Activated CD4-positive, alpha-beta memory T cell treated with anti-CD3 and anti-CD28 coated beads, Interleukin-2, amount 10 ng/mL, durations not matched to agents 7 days and 5 days (primary cell): Measurements from ENCODE around the gene KCNAB1. TPM values are rescaled to one million over a fixed set of nuclear protein-coding genes. Genes with fewer than 3 reads are reported as not detected.
"Not testable (repeated sequence)": the region's sequence is repeated elsewhere in the genome, so short reads cannot be mapped to it uniquely, and the experiment has no call there.

ENCODE experiments used
- CTCF ChIA-PET: fragments of 350-600 bp; sonication (Branson Sonifier 250); formaldehyde crosslinking; loops from one replicate; lab custom pipeline; 2021; ENCODE audit warnings: antibody characterized with exemption, inconsistent platforms; lab: Charles Lee
- POLR2A ChIA-PET: fragments of 350-600 bp; sonication (Branson Sonifier 250); formaldehyde crosslinking; loops from one replicate; lab custom pipeline; 2021; ENCODE audit warnings: antibody characterized with exemption; lab: Charles Lee
- DNase-seq: peaks from one replicate; pipeline ENCODE4 v3.0.0-alpha.2; 2020
- H3K27ac Mint-ChIP-seq: one replicate; pipeline ENCODE4 v1.8.0; 2021; ENCODE audit warnings: mild to moderate bottlenecking, mixed read lengths
- H3K27me3 Mint-ChIP-seq: one replicate; pipeline ENCODE4 v1.8.0; 2021; ENCODE audit warnings: mixed read lengths
- H3K36me3 Mint-ChIP-seq: one replicate; pipeline ENCODE4 v1.8.0; 2021; ENCODE audit warnings: low read depth, mixed read lengths
- H3K4me1 Mint-ChIP-seq: one replicate; pipeline ENCODE4 v1.8.0; 2021; ENCODE audit warnings: mixed read lengths
- H3K4me3 Mint-ChIP-seq: one replicate; pipeline ENCODE4 v1.8.0; 2021; ENCODE audit warnings: mild to moderate bottlenecking, mixed read lengths
- H3K9me3 Mint-ChIP-seq: one replicate; pipeline ENCODE4 v1.8.0; 2021; ENCODE audit warnings: mixed read lengths
- total RNA-seq, 2 experiments: library from RNA; stranded (reverse); gene quantifications; one replicate each; pipeline ENCODE4 v1.2.3, GENCODE V29; 2021

KCNAB1 gene
- total RNA-seq, 2 experiments from 2014 or later = not detected

GRCh38 chr3:156252656-156253055, 132.3 kb downstream of the KCNAB1 start:
- POLR2A ChIA-PET = no interaction called here

DNA sequence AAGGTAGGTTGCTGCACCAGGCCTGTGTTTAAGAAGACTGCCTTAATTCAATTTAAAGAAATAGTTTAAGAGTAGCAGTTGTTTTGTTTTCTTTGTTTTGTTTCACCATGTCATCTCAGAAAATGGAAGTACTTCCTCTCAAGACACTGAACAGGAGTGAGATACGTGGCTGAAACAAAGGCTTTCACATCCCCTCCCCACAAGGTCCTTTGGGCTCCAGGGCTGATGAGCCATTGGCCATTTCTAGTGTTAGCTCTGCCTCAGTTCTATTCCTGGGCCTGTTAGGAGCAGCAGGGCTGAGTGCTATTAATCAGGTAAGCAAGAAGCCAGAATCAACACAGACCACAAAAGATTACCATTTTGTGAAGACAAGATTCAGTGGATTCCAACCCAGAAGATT, 132.8 kb downstream of the KCNAB1 start:
- H3K36me3 Mint-ChIP-seq = no peaks in the 10 kb centered on the region
- no peak for DNase-seq
- H3K9me3 Mint-ChIP-seq = no peaks in the 10 kb centered on the region
- H3K4me3 Mint-ChIP-seq = no peak overlapping the region
- H3K4me1 Mint-ChIP-seq = no peaks in the 10 kb centered on the region
- ChIA-PET POLR2A (no interaction called here), CTCF (no interaction called here)
- H3K27me3 Mint-ChIP-seq = peaks cover 14% of the 10 kb centered on the region
- no peak overlapping the region for H3K27ac Mint-ChIP-seq

More at GRCh38 chr3:156252656-156253055, 132.3 kb downstream of the KCNAB1 start:
- no peaks in the 10 kb centered on the region for H3K9me3 Mint-ChIP-seq
- peaks cover 16% of the 10 kb centered on the region for H3K27me3 Mint-ChIP-seq
- CTCF ChIA-PET = no interaction called here
- no peak for DNase-seq
- H3K36me3 Mint-ChIP-seq = no peaks in the 10 kb centered on the region
- H3K4me3 Mint-ChIP-seq = no peak overlapping the region
- H3K4me1 Mint-ChIP-seq = no peaks in the 10 kb centered on the region
- H3K27ac Mint-ChIP-seq = no peak overlapping the region

GRCh38 chr3:156256256-156256655, 135.9 kb downstream of the KCNAB1 start:
- Mint-ChIP-seq H3K4me3 (no peak overlapping the region), H3K36me3 (no peaks in the 10 kb centered on the region), H3K27me3 (peaks cover 11% of the 10 kb centered on the region), H3K4me1 (no peaks in the 10 kb centered on the region), H3K9me3 (no peaks in the 10 kb centered on the region), H3K27ac (no peak overlapping the region)
- DNase-seq = no peak
- ChIA-PET CTCF (no interaction called here), POLR2A (no interaction called here)

DNA sequence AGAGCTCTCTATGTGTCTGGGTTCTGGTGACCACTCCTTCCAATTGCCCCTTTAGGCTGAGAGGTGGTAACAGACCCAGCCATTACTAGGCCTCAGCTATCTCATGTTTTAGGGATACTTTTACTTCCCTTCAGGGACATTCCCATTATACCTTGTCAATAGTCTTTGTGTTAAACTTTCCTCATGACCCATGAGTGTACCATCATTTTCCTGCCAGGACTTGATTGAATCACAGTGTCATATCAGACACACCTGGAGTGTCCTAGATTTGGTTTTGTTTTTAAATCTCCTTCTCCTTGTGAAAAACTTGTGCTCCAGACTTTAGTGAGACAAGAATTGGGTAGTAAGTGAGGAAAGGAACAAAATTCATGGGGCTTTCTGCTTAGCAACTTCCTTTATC, 136.6 kb downstream of the KCNAB1 start:
- H3K4me3 Mint-ChIP-seq = no peak overlapping the region
- ChIA-PET CTCF (no interaction called here), POLR2A (no interaction called here)
- H3K4me1 Mint-ChIP-seq = no peaks in the 10 kb centered on the region
- DNase-seq = no peak
- no peaks in the 10 kb centered on the region for H3K9me3 Mint-ChIP-seq
- H3K27me3 Mint-ChIP-seq = peaks cover 9% of the 10 kb centered on the region
- no peak overlapping the region for H3K27ac Mint-ChIP-seq
- H3K36me3 Mint-ChIP-seq = no peaks in the 10 kb centered on the region

- no peak for DNase-seq
- H3K27ac Mint-ChIP-seq = no peak overlapping the region
- ChIA-PET CTCF (no interaction called here), POLR2A (no interaction called here)
- no peaks in the 10 kb centered on the region for H3K9me3 Mint-ChIP-seq
- no peaks in the 10 kb centered on the region for H3K36me3 Mint-ChIP-seq
- H3K4me1 Mint-ChIP-seq = no peaks in the 10 kb centered on the region
- no peak overlapping the region for H3K4me3 Mint-ChIP-seq
- peaks cover 9% of the 10 kb centered on the region for H3K27me3 Mint-ChIP-seq
Observed at GRCh38 chr3:156258301-156258700, 137.9 kb downstream of the KCNAB1 start.

DNA sequence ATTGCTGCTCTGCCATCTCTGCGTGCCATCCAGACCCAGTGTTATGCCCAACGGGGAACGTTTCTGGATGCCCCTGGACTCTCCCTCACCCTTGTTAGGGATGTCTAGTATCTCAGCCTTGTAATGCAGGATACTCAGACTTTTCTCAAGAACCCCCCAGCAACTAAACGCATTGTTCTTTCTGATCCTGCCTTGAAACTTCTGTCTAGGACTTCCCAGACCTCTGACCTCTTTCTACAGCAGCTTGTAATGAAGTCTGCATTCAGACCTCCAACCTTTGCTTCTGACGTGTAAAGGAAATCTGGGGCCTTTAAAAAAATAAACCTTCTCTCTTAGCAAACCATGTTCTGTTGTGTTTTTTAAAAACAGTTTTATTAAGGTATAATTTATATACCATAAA, 139.5 kb downstream of the KCNAB1 start:
- DNase-seq = no peak
- Mint-ChIP-seq H3K9me3 (no peaks in the 10 kb centered on the region), H3K27ac (no peak overlapping the region), H3K36me3 (no peaks in the 10 kb centered on the region), H3K4me3 (no peak overlapping the region), H3K4me1 (no peaks in the 10 kb centered on the region), H3K27me3 (peaks cover 9% of the 10 kb centered on the region)
- CTCF ChIA-PET = no interaction called here
- POLR2A ChIA-PET = no interaction called here

- Mint-ChIP-seq H3K36me3 (no peaks in the 10 kb centered on the region), H3K4me3 (no peak overlapping the region), H3K4me1 (no peaks in the 10 kb centered on the region), H3K27ac (no peak overlapping the region), H3K9me3 (no peaks in the 10 kb centered on the region), H3K27me3 (peaks cover 9% of the 10 kb centered on the region)
- CTCF ChIA-PET = no interaction called here
- no peak for DNase-seq
- POLR2A ChIA-PET = no interaction called here
Observed at GRCh38 chr3:156260331-156260730, 140.0 kb downstream of the KCNAB1 start.

DNA sequence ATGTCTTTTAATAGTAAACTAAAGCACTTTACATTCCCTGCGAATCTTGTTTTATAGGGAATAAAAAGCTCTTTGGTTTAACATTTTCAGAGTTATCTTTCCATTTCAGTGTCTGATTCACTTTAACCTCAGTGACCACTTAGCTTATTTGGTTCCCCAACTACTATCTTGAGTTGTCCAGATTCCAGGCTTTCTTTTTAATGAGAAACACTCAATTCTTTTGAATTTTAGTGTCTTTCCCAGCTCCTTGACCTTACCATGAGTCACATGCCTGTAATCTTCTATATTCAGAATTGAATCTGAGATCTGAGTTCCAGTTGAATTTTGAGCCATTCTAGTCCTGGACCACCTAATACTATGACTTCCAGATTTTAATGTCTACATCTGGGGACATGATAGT, 144.4 kb downstream of the KCNAB1 start:
- ChIA-PET CTCF (no interaction called here), POLR2A (no interaction called here)
- Mint-ChIP-seq H3K36me3 (no peaks in the 10 kb centered on the region), H3K27me3 (peaks cover 2% of the 10 kb centered on the region), H3K4me1 (no peaks in the 10 kb centered on the region), H3K9me3 (no peaks in the 10 kb centered on the region), H3K4me3 (no peak overlapping the region), H3K27ac (no peak overlapping the region)
- DNase-seq = no peak

GRCh38 chr3:156271508-156271907, 151.1 kb downstream of the KCNAB1 start:
- Mint-ChIP-seq H3K27me3 (peaks cover 5% of the 10 kb centered on the region), H3K4me1 (no peaks in the 10 kb centered on the region), H3K27ac (no peak overlapping the region), H3K4me3 (no peak overlapping the region), H3K9me3 (no peaks in the 10 kb centered on the region), H3K36me3 (no peaks in the 10 kb centered on the region)
- ChIA-PET POLR2A (no interaction called here), CTCF (no interaction called here)
- DNase-seq = no peak

- Mint-ChIP-seq H3K9me3 (no peaks in the 10 kb centered on the region), H3K27me3 (peaks cover 5% of the 10 kb centered on the region), H3K36me3 (no peaks in the 10 kb centered on the region), H3K4me1 (no peaks in the 10 kb centered on the region), H3K4me3 (no peak overlapping the region), H3K27ac (no peak overlapping the region)
- ChIA-PET CTCF (no interaction called here), POLR2A (no interaction called here)
- no peak for DNase-seq
Observed at GRCh38 chr3:156271995-156272719, 151.8 kb downstream of the KCNAB1 start.

DNA sequence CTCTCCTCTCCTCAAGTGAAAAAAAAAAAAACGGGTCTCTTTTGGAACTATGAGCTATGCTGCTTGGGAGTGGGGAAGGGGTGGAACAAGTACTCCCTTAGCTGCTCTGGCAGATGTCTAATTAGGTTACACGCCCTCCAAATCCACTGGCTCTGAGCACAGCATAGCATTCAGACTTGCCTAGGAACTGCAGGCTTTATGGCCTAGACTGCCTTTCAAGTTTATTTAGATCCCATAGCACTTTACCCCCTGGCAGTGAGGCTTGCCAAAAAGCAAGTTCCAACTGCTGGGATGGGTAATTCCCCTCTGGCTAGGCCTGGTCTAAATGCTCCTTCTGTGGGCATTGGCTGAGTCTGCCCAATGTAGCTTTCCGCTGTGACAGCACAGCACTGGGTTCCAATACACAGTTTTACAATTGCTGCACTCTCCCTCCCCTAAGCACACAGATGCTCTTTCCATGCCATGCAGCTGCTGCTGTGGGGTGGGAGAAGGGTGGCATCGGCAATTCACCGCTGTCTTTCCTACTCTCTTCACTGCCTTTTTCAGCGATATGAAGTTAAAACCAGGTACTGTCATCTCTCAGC, 152.8 kb downstream of the KCNAB1 start:
- DNase-seq = no peak
- peaks cover 5% of the 10 kb centered on the region for H3K27me3 Mint-ChIP-seq
- H3K36me3 Mint-ChIP-seq = no peaks in the 10 kb centered on the region
- H3K4me3 Mint-ChIP-seq = no peak overlapping the region
- no peak overlapping the region for H3K27ac Mint-ChIP-seq
- CTCF ChIA-PET = no interaction called here
- POLR2A ChIA-PET = no interaction called here
- no peaks in the 10 kb centered on the region for H3K9me3 Mint-ChIP-seq
- no peaks in the 10 kb centered on the region for H3K4me1 Mint-ChIP-seq

DNA sequence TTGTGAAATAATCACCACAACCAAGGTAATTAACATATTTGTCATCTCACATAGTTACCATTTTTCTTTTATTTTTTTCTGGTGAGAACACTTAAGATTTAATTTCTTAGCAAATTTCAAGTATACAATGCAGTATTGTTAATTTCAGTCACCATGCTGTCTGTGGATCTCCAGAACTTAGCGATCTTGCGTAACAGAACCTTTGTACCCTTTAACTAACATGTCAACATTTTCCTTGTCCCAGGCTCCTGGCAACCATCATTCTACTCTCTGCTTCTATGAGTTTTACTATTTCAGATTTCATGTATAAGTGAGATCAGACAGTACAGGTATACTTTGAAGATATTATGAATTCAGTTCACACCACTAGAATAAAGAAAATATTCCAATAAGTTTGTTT, 154.4 kb downstream of the KCNAB1 start:
- Mint-ChIP-seq H3K27ac (no peak overlapping the region), H3K36me3 (no peaks in the 10 kb centered on the region), H3K4me3 (no peak overlapping the region), H3K27me3 (peaks cover 5% of the 10 kb centered on the region), H3K9me3 (no peaks in the 10 kb centered on the region), H3K4me1 (no peaks in the 10 kb centered on the region)
- POLR2A ChIA-PET = no interaction called here
- DNase-seq = no peak
- CTCF ChIA-PET = no interaction called here

GRCh38 chr3:156284637-156285036, 164.3 kb downstream of the KCNAB1 start:
- POLR2A ChIA-PET = not testable (repeated sequence)

DNA sequence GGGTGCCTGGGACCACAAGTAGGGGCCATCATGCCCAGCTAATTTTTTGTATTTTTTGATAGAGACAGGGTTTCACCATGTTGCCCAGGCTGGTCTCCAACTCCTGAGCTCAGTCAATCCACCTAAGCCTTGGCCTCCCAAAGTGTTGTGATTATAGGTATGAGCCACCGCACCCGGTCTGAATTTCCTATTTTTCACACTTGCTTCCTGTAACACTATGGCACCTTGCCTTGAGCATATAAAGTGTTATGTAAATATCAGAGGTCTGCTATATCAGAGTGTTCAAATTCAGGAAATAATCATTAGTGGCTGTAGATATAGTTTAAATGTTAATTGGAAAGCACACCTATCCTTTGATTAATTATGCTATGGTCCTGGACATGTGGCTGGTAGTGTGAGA, 165.2 kb downstream of the KCNAB1 start:
- Mint-ChIP-seq H3K9me3 (no peaks in the 10 kb centered on the region), H3K4me3 (no peak overlapping the region), H3K36me3 (no peaks in the 10 kb centered on the region), H3K27me3 (peaks cover 23% of the 10 kb centered on the region), H3K27ac (no peak overlapping the region), H3K4me1 (no peaks in the 10 kb centered on the region)
- DNase-seq = no peak
- ChIA-PET POLR2A (no interaction called here), CTCF (interaction anchor here (1.0 kb wide), 1 partner anchor 851 kb away, joined by 3 read pairs; no protein-coding TSS in a partner anchor)

More at GRCh38 chr3:156284637-156285036, 164.3 kb downstream of the KCNAB1 start:
- peaks cover 13% of the 10 kb centered on the region for H3K27me3 Mint-ChIP-seq
- H3K36me3 Mint-ChIP-seq, DNase-seq, H3K9me3 Mint-ChIP-seq, H3K4me3 Mint-ChIP-seq, H3K4me1 Mint-ChIP-seq, H3K27ac Mint-ChIP-seq: not testable (repeated sequence)
- CTCF ChIA-PET = interaction anchor here (1.0 kb wide), 1 partner anchor 852 kb away, joined by 3 read pairs; no protein-coding TSS in a partner anchor
